Stomach smooth muscle (tissue), 2 donors: ENCODE data around the gene NLRP8.

ENCODE experiments used
- H3K27ac ChIP-seq: one replicate; pipeline ENCODE4 v1.7.0; 2013; ENCODE audit warnings: mild to moderate bottlenecking, low read length, inconsistent platforms
- H3K27me3 ChIP-seq, 2 donors: one replicate each; pipeline ENCODE4 v1.7.0; 2013; ENCODE audit warnings: low read length in 2 of 2; ENCODE audit not compliant: insufficient read depth in 2 of 2, control insufficient read depth in 1 of 2
- H3K36me3 ChIP-seq, 2 donors: one replicate each; pipeline ENCODE4 v1.7.0; 2013; ENCODE audit warnings: low read length in 2 of 2; ENCODE audit not compliant: control insufficient read depth in 2 of 2, insufficient read depth in 2 of 2
- H3K4me1 ChIP-seq: one replicate; pipeline ENCODE4 v1.7.0; 2013; ENCODE audit warnings: low read length; ENCODE audit not compliant: control insufficient read depth, insufficient read depth
- H3K4me3 ChIP-seq, 2 donors: one replicate each; pipeline ENCODE4 v1.7.0; 2013; ENCODE audit warnings: low read length in 2 of 2
- H3K9ac ChIP-seq, 2 donors: one replicate each; pipeline ENCODE4 v1.7.0; 2013; ENCODE audit warnings: low read length in 2 of 2, mild to moderate bottlenecking in 1 of 2
- H3K9me3 ChIP-seq, 2 donors: one replicate each; pipeline ENCODE4 v1.7.0; 2013; ENCODE audit warnings: low read length in 2 of 2; ENCODE audit not compliant: control insufficient read depth in 2 of 2
- donor health status: healthy.
- donor health status: Pancreatic carcinoma.

NLRP8 gene

GRCh38 chr19:56026769-56027168 is 79.1 kb downstream of the NLRP8 start:
- no peak overlapping the region for H3K9ac ChIP-seq
- no peaks in the 10 kb centered on the region for H3K36me3 ChIP-seq
- no peaks in the 10 kb centered on the region for H3K27me3 ChIP-seq
- no peaks in the 10 kb centered on the region for H3K4me1 ChIP-seq
- H3K9me3 ChIP-seq = peaks cover 0 to 3% of the 10 kb centered on the region in 2 donors
- H3K27ac ChIP-seq = no peak overlapping the region
- H3K4me3 ChIP-seq = no peak overlapping the region
